ENCODE data around the gene COPG2. TPM values are rescaled to one million over a fixed set of nuclear protein-coding genes. Genes with fewer than 3 reads are reported as not detected.

The COPG2 gene
- total RNA-seq, 4 donors from 2014 or later, result 9.5 to 47.5 (median 20.2) TPM

DNA sequence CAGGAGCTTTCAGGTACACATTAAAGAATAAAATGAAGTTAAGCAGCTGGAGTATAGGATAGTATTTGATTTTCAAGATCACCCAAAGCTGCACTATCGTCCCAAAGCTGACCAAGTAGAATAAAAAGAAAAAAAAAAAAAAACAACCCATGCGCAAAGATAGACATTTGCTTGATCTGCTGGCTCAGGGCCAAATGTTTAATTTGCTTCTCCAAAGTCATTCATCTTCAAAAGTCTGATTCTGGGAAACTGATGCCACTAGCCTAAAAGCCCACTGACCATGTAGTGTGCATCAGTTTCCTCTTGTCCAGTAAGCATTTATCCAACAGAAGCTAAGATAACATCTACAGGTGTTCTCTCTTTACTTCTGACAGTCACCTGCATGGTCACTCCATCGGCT lies 162.2 kb downstream of the COPG2 start:
- no peaks in the 10 kb centered on the region for H3K36me3 ChIP-seq
- H3K27me3 ChIP-seq, result no peaks in the 10 kb centered on the region
- no peak overlapping the region for H3K27ac ChIP-seq
- TF ChIP-seq POLR2A (IDR thresholded peaks at IDR 0.05), result no peak
- no peak for TF ChIP-seq CTCF (IDR thresholded peaks at IDR 0.05)
- intact Hi-C loops (cut with DNase I; ENCODE audit: low total_unique reads), result no loop called here
- DNase-seq, result no peak
- H3K4me3 ChIP-seq, result no peak overlapping the region
- H3K4me1 ChIP-seq, result no peaks in the 10 kb centered on the region
- H3K9me3 ChIP-seq, result no peaks in the 10 kb centered on the region

DNA sequence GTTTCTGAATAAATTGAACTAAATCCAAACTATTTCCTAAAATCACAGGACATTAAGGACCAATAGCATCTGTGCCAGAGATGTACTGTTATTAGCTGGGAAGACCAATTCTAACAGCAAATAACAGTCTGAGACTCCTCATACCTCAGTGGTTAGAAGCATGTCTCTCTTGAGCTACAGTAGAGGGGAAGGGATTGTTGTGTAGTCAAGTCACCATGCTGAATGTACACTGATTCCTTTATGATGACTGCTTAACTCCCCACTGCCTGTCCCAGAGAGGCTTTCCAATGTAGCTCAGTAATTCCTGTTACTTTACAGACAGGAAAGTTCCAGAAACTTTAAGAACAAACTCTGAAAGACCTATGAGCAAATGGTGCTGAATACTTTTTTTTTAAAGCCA lies 162.8 kb downstream of the COPG2 start:
- Histone ChIP-seq H3K36me3 (no peaks in the 10 kb centered on the region), H3K4me1 (no peaks in the 10 kb centered on the region)

GRCh38 chr7:130500910-130501309 lies 167.6 kb downstream of the COPG2 start:
- no peaks in the 10 kb centered on the region for H3K9me3 ChIP-seq
- no peaks in the 10 kb centered on the region for H3K36me3 ChIP-seq
- no peak overlapping the region for H3K4me3 ChIP-seq
- no peak overlapping the region for H3K27ac ChIP-seq
- intact Hi-C loops (cut with DNase I; ENCODE audit: low total_unique reads), result no loop called here
- no peak for DNase-seq
- TF ChIP-seq POLR2A (IDR thresholded peaks at IDR 0.05), result no peak
- TF ChIP-seq CTCF (IDR thresholded peaks at IDR 0.05), result no peak
- no peaks in the 10 kb centered on the region for H3K27me3 ChIP-seq
- no peaks in the 10 kb centered on the region for H3K4me1 ChIP-seq

More for the DNA sequence above, 162.8 kb downstream of the COPG2 start:
- no peak overlapping the region for H3K27ac ChIP-seq
- H3K9me3 ChIP-seq, result no peaks in the 10 kb centered on the region
- H3K27me3 ChIP-seq, result no peaks in the 10 kb centered on the region
- no peak overlapping the region for H3K4me3 ChIP-seq
- TF ChIP-seq CTCF (IDR thresholded peaks at IDR 0.05) (no peak), POLR2A (IDR thresholded peaks at IDR 0.05) (no peak)
- intact Hi-C loops (cut with DNase I; ENCODE audit: low total_unique reads), result no loop called here
- no peak for DNase-seq

DNA sequence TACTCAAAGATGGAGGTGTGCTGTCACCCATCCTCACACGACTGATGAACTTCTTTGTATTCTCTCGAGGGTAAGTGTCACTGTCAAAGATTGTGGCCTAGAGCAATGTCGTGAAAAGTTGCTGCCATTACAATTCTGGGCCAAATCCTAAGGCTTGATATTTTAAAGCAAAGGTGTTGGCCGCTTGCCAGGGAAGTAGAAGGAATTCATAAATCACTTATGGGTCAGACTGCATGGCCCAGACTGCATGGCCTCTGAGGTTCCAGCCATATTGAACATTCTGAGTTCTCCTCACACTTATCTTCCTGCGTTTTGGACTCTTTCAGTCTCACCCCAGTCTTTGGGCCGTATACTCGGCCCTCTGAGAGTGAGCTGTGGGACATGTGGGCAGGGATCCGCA lies 168.1 kb downstream of the COPG2 start:
- intact Hi-C loops (cut with DNase I; ENCODE audit: low total_unique reads), result no loop called here
- no peaks in the 10 kb centered on the region for H3K36me3 ChIP-seq
- H3K27me3 ChIP-seq, result no peaks in the 10 kb centered on the region
- H3K4me1 ChIP-seq, result no peaks in the 10 kb centered on the region
- TF ChIP-seq POLR2A (IDR thresholded peaks at IDR 0.05) (no peak), CTCF (IDR thresholded peaks at IDR 0.05) (no peak)
- DNase-seq, result no peak
- no peaks in the 10 kb centered on the region for H3K9me3 ChIP-seq
- no peak overlapping the region for H3K27ac ChIP-seq
- no peak overlapping the region for H3K4me3 ChIP-seq

DNA sequence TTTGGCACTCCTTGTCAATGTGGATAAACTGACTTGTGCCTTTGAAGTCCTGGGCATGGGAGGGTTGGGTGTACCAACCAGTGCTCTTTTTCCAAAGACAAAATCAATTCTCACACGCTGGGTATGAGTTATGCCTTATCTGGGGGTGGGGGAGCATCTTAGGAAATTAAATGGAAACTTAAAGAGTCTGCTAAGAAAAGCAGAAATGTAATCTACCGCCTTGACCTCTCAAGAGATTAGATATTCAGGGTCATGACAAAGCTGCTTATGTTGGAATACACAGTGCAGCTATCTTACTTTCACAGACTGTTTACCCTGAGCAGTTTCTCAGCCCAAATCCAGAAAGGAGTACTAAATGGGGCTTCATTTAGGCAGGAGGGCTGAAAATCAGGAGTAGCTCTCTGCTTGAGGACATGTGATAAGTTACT lies 174.1 kb downstream of the COPG2 start:
- H3K9me3 ChIP-seq, result no peaks in the 10 kb centered on the region
- intact Hi-C loops (cut with DNase I; ENCODE audit: low total_unique reads), result no loop called here
- DNase-seq, result no peak
- no peaks in the 10 kb centered on the region for H3K36me3 ChIP-seq
- H3K4me3 ChIP-seq, result no peak overlapping the region
- no peaks in the 10 kb centered on the region for H3K4me1 ChIP-seq
- TF ChIP-seq CTCF (IDR thresholded peaks at IDR 0.05), result no peak
- H3K27me3 ChIP-seq, result no peaks in the 10 kb centered on the region
- H3K27ac ChIP-seq, result peak overlapping the region in 1 of 2 donors; percentile 76
